Suprapubic skin (tissue), 4 donors: ENCODE results near the gene SOX12.

ENCODE experiments used
- POLR2A ChIP-seq, 2 donors: fragments of 450-650 bp; IDR thresholded peaks; one replicate each; pipeline ENCODE4 v1.6.1; 2017; ENCODE audit warnings: antibody characterized with exemption in 2 of 2, mild to moderate bottlenecking in 2 of 2, moderate library complexity in 2 of 2
- POLR2AphosphoS5 ChIP-seq, 3 donors: sonication (generic); formaldehyde crosslinking; IDR thresholded peaks; one replicate each; pipeline ENCODE4 v1.6.1; 2017; ENCODE audit warnings: antibody characterized with exemption in 3 of 3

DNA sequence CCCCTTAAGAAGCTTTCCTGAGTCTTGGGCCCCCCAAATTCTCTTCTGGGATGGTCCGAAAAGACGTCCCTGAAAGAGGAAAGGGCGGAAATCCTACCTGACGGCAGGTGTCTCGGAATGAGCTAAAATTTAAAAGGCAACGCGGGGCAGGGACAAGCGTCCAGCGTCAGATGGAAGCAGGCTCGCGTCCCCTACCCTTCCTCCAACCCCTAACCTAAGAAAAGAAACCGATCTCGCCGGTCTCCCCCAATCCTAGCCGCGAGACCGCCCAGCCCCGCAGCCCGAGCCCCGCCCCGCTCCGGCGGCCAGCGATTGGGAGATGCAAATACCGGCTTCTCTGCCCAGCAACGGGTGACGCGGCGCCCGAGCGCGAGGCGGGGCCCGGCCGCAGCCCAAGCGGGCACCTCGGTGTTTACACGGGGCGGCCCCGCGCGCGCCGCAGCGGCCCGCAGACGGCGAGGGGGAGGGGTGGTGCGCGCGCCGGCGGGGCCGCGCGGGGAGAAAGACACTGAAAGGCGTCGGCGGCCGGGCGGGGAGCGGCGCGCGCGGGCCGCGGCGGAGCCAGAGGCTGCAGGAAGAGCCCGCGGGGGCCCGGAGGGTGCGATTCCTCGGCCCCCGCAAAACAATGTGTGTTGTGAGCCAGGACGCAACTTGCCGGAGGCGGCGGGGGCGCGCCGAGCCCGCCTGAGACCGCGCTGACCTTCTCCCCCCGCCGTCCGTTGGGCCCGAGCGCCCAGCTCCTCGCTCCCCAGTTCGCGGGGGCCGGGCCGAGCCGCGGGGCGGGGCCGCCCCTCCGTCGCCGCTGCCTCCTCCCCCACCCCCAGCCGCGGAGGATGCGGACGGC is at the start of gene SOX12:
- TF ChIP-seq POLR2A (IDR thresholded peaks at IDR 0.05) (peak in 1 of 2 donors; percentile 11), POLR2AphosphoS5 (IDR thresholded peaks at IDR 0.05) (no peak)
